A673 (cell line): ENCODE results near the gene OR2F1.

Experiments used
- EZH2 ChIP-seq: fragments of 200-600 bp; sonication (generic); IDR thresholded peaks from 2 replicates; pipeline ENCODE4 v1.6.1; 2017; ENCODE audit warnings: borderline replicate concordance, low read depth, mild to moderate bottlenecking, mixed read lengths, antibody characterized with exemption, low read length; ENCODE audit not compliant: poor library complexity, severe bottlenecking
- TF ChIP-seq, protein P1 (sequence below): fragments of 300-800, 200-600 bp; sonication (generic); conservative IDR thresholded peaks from 2 replicates; pipeline ENCODE4 v1.5.1; 2017; ENCODE audit warnings: low read depth, mild to moderate bottlenecking, antibody characterized with exemption, low read length, moderate library complexity, mixed read lengths

DNA sequence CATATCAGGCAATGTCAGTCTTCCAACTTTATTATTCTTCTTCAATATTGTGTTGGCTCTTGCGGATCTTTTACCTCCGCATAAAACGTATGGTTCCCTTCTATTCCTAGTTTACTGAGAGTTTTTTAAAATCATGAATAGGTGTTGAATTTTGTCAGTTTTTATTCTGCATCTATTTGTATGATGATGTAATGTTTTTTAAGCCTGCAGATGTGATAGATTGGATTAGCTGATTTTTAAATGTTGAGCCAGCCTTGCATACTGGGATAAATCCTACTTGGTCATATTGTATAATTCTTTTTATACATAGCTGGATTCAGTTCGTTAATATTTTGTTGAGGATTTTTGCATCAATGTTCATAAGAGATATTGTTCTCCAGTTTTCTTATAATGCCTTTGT lies 9.2 kb upstream of the OR2F1 start:
- TF ChIP-seq, protein P1, sequence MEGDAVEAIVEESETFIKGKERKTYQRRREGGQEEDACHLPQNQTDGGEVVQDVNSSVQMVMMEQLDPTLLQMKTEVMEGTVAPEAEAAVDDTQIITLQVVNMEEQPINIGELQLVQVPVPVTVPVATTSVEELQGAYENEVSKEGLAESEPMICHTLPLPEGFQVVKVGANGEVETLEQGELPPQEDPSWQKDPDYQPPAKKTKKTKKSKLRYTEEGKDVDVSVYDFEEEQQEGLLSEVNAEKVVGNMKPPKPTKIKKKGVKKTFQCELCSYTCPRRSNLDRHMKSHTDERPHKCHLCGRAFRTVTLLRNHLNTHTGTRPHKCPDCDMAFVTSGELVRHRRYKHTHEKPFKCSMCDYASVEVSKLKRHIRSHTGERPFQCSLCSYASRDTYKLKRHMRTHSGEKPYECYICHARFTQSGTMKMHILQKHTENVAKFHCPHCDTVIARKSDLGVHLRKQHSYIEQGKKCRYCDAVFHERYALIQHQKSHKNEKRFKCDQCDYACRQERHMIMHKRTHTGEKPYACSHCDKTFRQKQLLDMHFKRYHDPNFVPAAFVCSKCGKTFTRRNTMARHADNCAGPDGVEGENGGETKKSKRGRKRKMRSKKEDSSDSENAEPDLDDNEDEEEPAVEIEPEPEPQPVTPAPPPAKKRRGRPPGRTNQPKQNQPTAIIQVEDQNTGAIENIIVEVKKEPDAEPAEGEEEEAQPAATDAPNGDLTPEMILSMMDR, result no peak
- TF ChIP-seq EZH2, result no peak
